Tibial nerve (tissue), 4 donors: ENCODE data around the gene ATF4. TPM values are rescaled to one million over a fixed set of nuclear protein-coding genes. Genes with fewer than 3 reads are reported as not detected.
"Not testable (repeated sequence)": the region's sequence is repeated elsewhere in the genome, so short reads cannot be mapped to it uniquely, and the experiment has no call there.

Experiments used
- DNase-seq, 2 donors: peaks; one replicate each; pipeline ENCODE4 v3.0.0-alpha.2; 2019; ENCODE audit warnings: low spot score in 2 of 2
- H3K27ac ChIP-seq, 4 donors: fragments of 200-600 bp; sonication (generic) in 3 of 4; one replicate each; pipeline ENCODE4 v1.5.1; 2017 to 2019; ENCODE audit warnings: mild to moderate bottlenecking in 1 of 4
- H3K27me3 ChIP-seq, 2 donors: fragments of 200-600 bp; sonication (generic) in 1 of 2; one replicate each; pipeline versions ENCODE4 v1.5.1 to v1.6.0; 2017 to 2019
- H3K36me3 ChIP-seq, 3 donors: fragments of 200-600 bp; sonication (generic); one replicate each; pipeline ENCODE4 v1.5.1; 2018 to 2019
- H3K4me1 ChIP-seq, 4 donors: fragments of 200-600 bp; sonication (generic) in 3 of 4; one replicate each; pipeline ENCODE4 v1.5.1; 2017 to 2019
- H3K4me3 ChIP-seq, 4 donors: fragments of 200-600 bp; sonication (generic) in 3 of 4; one replicate each; pipeline ENCODE4 v1.5.1; 2017 to 2019; ENCODE audit warnings: mild to moderate bottlenecking in 1 of 4, moderate library complexity in 1 of 4
- H3K9me3 ChIP-seq, 4 donors: fragments of 200-600 bp; sonication (generic) in 3 of 4; one replicate each; pipeline ENCODE4 v1.5.1; 2017 to 2019
- CTCF ChIP-seq, 5 experiments: fragments of 200-600 bp in 3 of 5; fragments of 450-650 bp in 2 of 5; sonication (generic) in 3 of 5; IDR thresholded peaks; one replicate each; pipeline ENCODE4 v1.5.1; 2016 to 2019; ENCODE audit warnings: antibody characterized with exemption in 5 of 5, mild to moderate bottlenecking in 3 of 5, moderate library complexity in 2 of 5
- EP300 ChIP-seq, 2 donors: sonication (generic); formaldehyde crosslinking; IDR thresholded peaks; one replicate each; pipeline ENCODE4 v1.6.1; 2017; ENCODE audit warnings: antibody characterized with exemption in 2 of 2, mild to moderate bottlenecking in 1 of 2
- POLR2A ChIP-seq, 2 donors: fragments of 450-650 bp; IDR thresholded peaks; one replicate each; pipeline ENCODE4 v1.6.1; 2017; ENCODE audit warnings: antibody characterized with exemption in 2 of 2, mild to moderate bottlenecking in 2 of 2, moderate library complexity in 2 of 2
- WGBS, 2 donors: methylation state at CpG; one replicate each; pipeline ENCODE4 v1.1.5; 2018; 5-methylcytosine and 5-hydroxymethylcytosine counted together
- total RNA-seq, 4 donors: library from RNA; depleted of rRNA; stranded (reverse); fragments of >200 nt; gene quantifications; one replicate each; pipeline ENCODE4 v1.1.0, GENCODE V29; 2016

Gene ATF4
- total RNA-seq, 4 donors from 2014 or later = 347 to 405 (median 390) TPM

DNA sequence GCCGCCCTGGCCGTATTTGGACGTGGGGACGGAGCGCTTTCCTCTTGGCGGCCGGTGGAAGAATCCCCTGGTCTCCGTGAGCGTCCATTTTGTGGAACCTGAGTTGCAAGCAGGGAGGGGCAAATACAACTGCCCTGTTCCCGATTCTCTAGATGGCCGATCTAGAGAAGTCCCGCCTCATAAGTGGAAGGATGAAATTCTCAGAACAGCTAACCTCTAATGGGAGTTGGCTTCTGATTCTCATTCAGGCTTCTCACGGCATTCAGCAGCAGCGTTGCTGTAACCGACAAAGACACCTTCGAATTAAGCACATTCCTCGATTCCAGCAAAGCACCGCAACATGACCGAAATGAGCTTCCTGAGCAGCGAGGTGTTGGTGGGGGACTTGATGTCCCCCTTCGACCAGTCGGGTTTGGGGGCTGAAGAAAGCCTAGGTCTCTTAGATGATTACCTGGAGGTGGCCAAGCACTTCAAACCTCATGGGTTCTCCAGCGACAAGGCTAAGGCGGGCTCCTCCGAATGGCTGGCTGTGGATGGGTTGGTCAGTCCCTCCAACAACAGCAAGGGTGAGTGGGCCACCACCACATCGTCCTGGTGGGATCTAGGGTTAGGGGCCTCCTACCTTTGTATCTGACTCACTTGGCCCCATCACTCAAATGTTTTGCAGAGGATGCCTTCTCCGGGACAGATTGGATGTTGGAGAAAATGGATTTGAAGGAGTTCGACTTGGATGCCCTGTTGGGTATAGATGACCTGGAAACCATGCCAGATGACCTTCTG, 934 bp downstream of the ATF4 start:
- H3K9me3 ChIP-seq, DNase-seq, H3K27me3 ChIP-seq: not testable (repeated sequence)
- TF ChIP-seq CTCF (IDR thresholded peaks at IDR 0.05) = peak in 1 of 5 experiments; percentile 5
- Histone ChIP-seq H3K4me3 (peak overlapping the region; percentile 86 to 98 (median 91)), H3K4me1 (peaks cover 0 to 66% (median 53%) of the 10 kb centered on the region in 4 donors), H3K27ac (peak overlapping the region; percentile 97 to 100 (median 98)), H3K36me3 (peaks cover 0 to 61% (median 13%) of the 10 kb centered on the region in 3 donors)
- WGBS, 2 donors = 2 to 4% methylated on average over 16 to 21 of the region's 28 CpGs

- peak overlapping the region; percentile 86 to 98 (median 91) for H3K4me3 ChIP-seq
- H3K4me1 ChIP-seq = peaks cover 0 to 72% (median 56%) of the 10 kb centered on the region in 4 donors
- peak overlapping the region; percentile 97 to 100 (median 98) for H3K27ac ChIP-seq
- H3K9me3 ChIP-seq, H3K27me3 ChIP-seq, DNase-seq: not testable (repeated sequence)
- WGBS, 2 donors = 15% methylated on average over 5 of the region's 5 CpGs
- H3K36me3 ChIP-seq = peaks cover 0 to 54% (median 13%) of the 10 kb centered on the region in 3 donors
Measured at GRCh38 chr22:39522091-39522490, 1.7 kb downstream of the ATF4 start.

DNA sequence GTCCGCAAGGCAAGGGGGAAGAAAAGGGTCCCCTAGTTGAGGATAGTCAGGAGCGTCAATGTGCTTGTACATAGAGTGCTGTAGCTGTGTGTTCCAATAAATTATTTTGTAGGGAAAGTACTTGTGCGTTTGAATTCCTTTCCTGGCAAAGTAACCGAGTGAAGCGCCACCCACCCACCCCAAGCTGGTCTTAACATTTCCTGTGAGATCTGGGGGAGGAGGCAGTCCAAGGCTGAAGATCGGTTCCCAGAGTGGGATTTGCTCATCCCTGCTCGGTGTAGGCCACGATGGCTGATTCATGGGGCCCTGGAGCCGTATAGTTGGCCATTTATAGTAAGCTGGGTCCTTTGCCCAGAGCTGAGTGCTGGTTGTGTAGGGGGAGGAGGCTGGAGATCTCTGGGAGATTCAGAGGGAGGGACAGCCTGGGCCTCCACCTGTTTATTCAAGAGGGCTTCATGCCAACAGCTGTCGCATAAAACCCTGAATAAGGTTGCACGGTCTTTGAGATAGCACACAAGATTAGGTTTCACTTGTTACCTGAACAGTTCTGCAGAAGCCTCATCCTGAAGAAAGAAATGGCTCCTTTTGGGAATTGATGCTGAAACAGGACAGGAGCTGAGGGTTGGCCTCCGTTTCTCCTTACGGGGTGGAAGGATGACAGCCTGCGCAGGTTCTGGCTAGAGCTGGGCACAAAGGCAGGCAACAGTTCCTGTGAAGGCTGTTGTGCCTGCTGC, 2.4 kb downstream of the ATF4 start:
- peaks cover 0 to 50% (median 13%) of the 10 kb centered on the region in 3 donors for H3K36me3 ChIP-seq
- peaks cover 0 to 78% (median 60%) of the 10 kb centered on the region in 4 donors for H3K4me1 ChIP-seq
- 9% methylated on average over 12 to 14 of the region's 14 CpGs for WGBS, 2 donors
- DNase-seq = no peak
- no peaks in the 10 kb centered on the region for H3K27me3 ChIP-seq
- peak overlapping the region; percentile 86 to 98 (median 91) for H3K4me3 ChIP-seq
- peak overlapping the region; percentile 97 to 100 (median 98) for H3K27ac ChIP-seq
- TF ChIP-seq CTCF (IDR thresholded peaks at IDR 0.05) = no peak
- peak in 1 of 2 donors; percentile 68 for TF ChIP-seq EP300 (IDR thresholded peaks at IDR 0.05)
- no peaks in the 10 kb centered on the region for H3K9me3 ChIP-seq

GRCh38 chr22:39524089-39524752, 3.9 kb downstream of the ATF4 start:
- no peak for TF ChIP-seq POLR2A (IDR thresholded peaks at IDR 0.05)
- no peak for TF ChIP-seq EP300 (IDR thresholded peaks at IDR 0.05)
- TF ChIP-seq CTCF (IDR thresholded peaks at IDR 0.05) = no peak
- no peaks in the 10 kb centered on the region for H3K27me3 ChIP-seq
- peaks cover 0 to 79% (median 62%) of the 10 kb centered on the region in 4 donors for H3K4me1 ChIP-seq
- peaks cover 0 to 62% (median 13%) of the 10 kb centered on the region in 3 donors for H3K36me3 ChIP-seq
- H3K27ac ChIP-seq = peak overlapping the region in 3 of 4 donors; percentile 46 to 100 (median 98)
- H3K9me3 ChIP-seq = no peaks in the 10 kb centered on the region
- DNase-seq = no peak
- 55 to 64% methylated on average over 10 to 13 of the region's 13 CpGs for WGBS, 2 donors
- no peak overlapping the region for H3K4me3 ChIP-seq

DNA sequence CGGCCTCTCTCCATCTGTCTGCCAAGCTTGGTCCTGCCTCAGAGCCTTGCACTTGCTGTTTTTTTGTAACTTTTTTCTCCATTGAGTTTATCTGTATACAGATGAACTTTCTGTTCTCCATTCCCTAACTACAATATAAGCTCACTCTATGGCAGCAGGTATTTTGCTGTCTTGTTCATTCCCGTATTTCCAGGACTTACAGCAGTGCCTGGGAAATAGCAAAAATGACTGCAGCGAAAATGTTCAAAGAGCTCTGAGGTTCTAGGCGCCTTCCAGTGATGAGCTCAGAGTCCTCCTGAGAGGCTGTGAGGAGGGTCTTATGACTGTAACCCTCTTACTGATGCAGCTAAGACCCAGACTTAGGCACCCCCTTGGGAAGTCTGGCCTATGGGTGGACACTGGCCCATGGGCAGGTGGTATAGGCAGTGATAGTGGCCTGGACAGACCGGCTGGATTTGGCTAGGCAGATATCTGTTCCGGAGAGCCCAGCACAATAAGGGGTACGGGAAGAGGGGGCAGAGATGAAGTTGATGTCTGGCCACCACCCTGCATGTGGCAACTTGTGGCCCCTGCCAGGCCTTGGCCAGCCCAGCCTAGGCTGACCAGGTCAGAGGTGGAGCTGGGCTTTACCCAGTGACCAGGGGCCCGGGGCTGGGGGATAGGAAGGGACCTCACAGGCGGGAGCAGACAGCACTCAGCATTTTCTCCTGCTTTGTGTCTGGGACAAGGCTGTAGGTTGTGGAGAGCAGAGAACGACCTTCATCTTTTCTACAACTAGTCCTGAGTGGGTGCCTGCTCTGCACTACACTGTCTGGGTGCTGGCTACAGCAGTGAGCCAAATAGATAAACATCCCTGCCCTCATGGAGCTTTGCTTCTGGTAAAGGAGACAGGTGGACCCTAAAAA, 4.6 kb downstream of the ATF4 start:
- TF ChIP-seq CTCF (IDR thresholded peaks at IDR 0.05) (no peak), EP300 (IDR thresholded peaks at IDR 0.05) (no peak), POLR2A (IDR thresholded peaks at IDR 0.05) (no peak)
- Histone ChIP-seq H3K27me3 (no peaks in the 10 kb centered on the region), H3K36me3 (peaks cover 0 to 65% (median 13%) of the 10 kb centered on the region in 3 donors), H3K9me3 (no peaks in the 10 kb centered on the region), H3K4me3 (no peak overlapping the region), H3K4me1 (peaks cover 0 to 85% (median 69%) of the 10 kb centered on the region in 4 donors), H3K27ac (peak overlapping the region in 2 of 4 donors; percentile 42 to 98)
- no peak for DNase-seq
- WGBS, 2 donors = 64 to 67% methylated on average over 9 to 10 of the region's 10 CpGs
